ENCODE results near the gene ZMIZ1.

The ZMIZ1 gene

DNA sequence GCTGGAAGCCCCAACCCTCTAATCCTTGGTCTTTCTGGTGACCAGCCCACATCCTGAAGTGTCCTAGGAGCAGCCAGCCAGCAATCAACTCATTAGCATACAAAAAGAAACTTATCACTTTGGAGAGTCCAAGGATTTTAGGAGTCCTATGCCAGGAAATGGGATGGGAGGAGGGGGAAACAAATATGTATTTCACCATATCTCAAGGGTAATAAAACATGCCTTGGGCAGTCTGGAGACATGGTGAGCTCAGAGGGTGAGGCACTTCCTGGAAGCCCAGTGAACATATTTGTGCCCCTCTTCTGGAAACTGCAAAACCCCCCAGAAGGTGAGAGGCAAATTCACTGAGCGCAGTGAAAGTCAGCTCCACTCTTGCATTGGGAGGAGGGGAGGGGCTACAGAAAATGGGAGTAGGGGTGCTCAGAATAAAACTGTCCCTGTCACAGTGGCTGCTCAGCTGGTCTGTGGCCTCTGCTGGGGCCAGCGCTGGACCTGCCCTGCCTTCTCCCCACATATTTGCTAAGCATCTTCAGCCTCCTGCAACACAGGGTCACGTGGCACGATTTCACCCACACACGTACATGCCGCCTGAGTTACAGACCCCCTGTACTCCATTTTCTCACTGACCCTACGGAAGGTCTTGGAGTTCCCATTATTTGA lies 17.7 kb upstream of the ZMIZ1 start:
- DNase-seq (ENCODE audit: low read depth) = no peak

DNA sequence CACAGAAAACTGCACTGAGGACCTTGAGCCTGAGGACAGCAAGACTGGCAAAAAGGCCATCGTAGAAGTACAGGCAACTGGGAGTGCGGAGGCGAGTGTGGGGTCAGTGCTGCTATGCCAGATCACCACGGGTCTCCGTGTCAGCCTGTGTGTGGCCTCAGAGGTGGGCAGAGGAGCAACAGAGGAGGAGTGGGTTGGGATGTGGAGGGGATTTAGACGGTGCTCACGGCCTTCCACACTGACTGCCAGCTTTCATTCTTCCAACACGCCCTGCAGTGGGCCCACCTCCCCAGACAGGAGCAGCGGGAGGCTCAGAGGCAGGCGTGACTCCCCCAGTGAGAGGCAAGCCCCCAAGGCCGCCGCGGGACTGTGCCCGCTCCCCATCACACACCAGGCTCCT lies 17.0 kb upstream of the ZMIZ1 start:
- no peak for DNase-seq (ENCODE audit: low read depth)

DNA sequence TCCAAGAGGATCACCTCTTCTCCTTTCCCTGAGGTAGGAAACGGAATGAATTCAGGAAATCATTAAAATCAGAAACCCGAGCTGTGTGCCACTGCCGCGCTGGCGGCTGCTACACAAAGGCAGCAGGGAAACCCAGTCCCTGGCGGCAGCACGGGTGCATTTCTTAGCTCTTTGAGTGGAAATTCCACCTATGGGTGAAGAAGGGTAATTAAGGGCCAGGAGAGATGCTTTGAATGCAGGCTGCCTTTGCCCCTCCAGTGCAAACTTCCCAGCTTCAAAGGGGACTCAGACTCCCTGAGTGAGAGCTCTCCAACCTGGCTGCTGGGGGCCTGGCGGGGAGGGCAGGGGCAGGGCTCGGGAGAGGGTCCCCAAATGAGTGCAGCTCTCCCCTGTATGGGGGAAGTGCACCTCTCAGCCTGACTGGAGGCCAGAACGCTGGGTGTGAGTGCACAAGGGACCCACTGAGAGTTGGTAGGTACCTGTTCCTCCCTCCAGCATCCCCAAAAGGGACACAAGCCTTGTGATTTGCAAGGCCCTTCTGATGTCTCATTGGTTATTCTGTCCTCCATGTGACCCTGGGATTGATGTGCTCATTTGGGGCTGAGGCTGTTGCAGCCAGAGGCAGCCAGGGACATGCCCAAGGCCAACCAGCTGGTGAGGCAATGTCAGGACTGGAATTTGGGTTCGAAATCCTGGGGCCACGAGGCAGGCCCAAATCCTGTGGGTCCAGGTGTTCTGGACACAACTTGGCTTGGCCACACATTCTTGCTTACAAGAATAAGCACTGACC lies 16.3 kb upstream of the ZMIZ1 start:
- no peak for DNase-seq (ENCODE audit: low read depth)

- no peak for DNase-seq (ENCODE audit: low read depth)
Measured at GRCh38 chr10:79053081-79053434, 15.7 kb upstream of the ZMIZ1 start.

GRCh38 chr10:79053481-79054202 lies 15.1 kb upstream of the ZMIZ1 start:
- no peak for DNase-seq (ENCODE audit: low read depth)

DNA sequence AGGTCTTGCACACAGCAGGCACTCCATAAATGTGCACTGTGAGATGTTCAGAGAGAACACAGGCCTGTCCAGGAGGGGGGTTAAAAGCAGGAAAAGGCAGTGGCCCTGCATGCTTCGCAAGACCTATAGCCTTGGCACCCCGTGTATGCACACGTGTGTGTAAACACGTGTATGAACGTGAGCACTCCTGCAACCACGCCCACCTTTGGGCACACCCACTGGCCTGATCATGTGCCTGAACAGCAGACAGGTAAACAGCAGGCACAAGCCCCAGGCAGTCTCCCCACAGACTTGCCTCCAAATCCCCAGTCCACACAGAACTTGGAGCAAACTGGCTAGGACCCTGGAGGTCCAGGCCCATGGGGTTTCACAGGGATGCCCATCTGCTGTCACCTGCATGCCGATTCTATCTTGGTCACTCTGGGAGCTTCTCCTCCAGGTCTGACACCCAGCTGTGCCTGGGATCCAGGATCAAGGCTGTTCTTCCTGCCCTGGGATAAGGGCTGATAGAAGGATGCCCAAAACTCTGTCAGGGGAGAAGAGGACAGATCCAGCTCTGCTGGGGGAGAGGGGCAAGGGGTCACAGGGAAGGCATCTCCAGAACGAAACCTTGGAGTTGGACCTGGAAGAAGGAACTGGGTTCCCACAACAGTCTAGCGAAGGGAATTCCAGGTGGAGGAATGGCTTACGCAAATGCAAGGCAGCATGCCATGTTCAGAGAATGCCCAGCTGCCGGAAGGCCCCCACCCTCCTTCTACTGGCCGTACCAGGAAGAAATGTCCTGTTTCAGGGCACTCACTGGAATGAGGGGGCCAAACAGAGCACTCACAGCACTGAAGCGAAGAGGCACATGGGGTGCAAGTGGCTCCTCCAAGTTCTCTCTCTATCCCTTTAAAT lies 14.3 kb upstream of the ZMIZ1 start:
- DNase-seq (ENCODE audit: low read depth) = no peak

GRCh38 chr10:79055100-79055782 lies 13.5 kb upstream of the ZMIZ1 start:
- no peak for DNase-seq (ENCODE audit: low read depth)

GRCh38 chr10:79055892-79056291 lies 12.9 kb upstream of the ZMIZ1 start:
- DNase-seq (ENCODE audit: low read depth) = no peak

- no peak for DNase-seq (ENCODE audit: low read depth)
Measured at GRCh38 chr10:79056361-79056735, 12.4 kb upstream of the ZMIZ1 start.

DNA sequence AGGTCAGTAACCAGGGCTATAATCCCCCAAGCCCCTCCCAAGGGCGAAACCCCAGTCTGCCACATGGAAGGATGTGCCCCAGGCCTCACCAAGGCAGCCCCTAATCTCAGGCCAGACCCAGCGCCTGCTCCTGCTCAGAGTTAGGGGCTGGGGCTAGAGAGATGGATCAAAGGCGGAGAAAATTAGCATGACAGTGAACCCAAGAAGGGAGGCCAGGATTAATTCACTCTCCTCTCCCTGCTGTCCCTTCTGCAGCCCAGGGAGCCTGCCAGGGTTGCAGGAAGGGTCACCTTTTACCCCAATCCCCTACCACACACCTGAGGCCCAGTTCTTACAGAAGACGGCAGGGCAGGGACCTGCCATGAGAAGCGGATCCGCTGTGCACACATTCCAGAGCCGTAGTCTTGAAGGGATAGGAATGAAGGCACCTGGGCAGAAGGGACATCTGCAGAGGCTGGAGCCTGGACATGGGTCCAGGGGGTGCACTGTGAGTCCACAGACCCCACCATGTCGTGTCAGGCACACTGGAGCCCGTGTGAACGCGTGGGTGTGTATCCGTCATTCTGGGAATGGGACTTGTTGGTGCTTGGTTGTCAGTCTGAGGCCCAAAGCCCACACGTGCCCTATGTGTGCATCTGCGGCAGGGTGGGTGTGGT lies 11.9 kb upstream of the ZMIZ1 start:
- no peak for DNase-seq (ENCODE audit: low read depth)

- no peak for DNase-seq (ENCODE audit: low read depth)
Measured at GRCh38 chr10:79057481-79058275, 11.1 kb upstream of the ZMIZ1 start.

DNA sequence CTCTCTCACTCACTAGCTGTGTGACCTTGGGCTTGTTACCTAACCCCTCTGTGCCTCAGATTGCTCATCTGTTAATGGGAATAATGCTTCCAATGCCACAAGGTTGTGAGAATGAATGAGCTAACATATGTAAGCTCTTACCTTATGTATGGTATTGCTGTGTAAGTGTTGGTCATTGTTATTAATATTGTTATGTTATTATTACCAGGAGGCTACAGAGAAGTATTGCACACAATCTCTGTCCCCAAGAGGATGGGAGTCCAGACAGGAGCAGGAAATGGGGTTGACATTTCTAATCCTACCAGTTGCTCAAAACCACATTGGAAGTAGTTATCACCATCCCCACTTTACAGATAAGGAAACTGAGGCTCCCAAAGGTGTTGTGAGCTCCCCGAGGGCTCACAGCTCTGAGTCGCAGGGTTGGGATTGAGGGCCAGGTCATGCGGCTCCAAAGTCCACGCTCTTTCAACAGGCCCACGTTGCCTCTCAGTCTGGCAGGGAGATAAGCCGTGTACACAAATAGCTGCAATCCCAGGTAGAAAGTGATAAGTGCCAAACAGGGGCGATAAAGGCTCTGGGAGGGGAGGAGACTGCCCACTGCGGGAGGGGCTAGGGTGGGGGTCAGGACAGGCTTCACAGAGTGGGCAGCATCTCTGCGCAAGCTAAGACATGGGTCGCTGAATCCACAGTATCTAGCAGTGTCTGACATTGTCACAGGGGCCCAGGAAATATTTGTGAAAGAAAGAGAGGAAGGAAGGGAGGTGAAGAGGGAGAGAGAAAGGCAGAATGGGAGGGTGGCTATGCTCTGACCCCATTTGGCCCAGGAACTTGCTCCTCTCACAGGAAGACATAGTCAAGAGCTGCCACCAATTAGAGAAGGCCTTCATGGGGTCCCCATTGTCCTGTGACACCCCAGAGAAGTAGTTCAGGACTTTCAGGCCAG lies 9.6 kb upstream of the ZMIZ1 start:
- no peak for DNase-seq (ENCODE audit: low read depth)

- DNase-seq (ENCODE audit: low read depth) = no peak
Measured at GRCh38 chr10:79059859-79060379, 8.8 kb upstream of the ZMIZ1 start.

DNA sequence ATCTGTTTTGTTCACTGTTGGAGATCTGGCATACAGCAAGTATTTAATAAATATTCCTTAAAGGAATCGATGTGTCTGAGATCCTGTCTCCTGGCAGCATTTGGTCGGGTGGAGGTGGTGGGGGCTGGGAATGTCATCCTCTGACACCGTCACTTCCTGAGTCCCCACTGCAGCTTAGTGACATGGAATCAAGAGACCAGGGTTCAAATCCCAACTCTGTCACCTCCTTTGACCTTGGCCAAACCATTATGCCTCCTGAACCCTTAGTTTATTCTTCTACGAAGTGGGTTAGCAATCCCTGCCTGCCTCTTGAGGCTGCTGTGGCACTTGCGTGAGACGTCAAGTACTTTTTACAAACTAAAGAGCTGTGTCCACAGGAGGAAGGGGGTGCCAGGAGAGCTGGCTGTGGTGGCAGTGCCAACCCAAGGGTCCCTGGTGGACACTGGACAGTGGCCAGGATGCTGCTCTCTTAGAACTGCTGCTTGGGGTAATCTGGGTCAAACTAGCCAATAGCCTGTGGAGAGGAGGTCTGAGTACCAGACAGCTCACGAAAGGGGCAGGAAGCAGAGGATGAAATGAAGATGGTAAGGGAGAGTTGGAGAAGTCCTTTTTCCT lies 8.0 kb upstream of the ZMIZ1 start:
- no peak for DNase-seq (ENCODE audit: low read depth)

DNA sequence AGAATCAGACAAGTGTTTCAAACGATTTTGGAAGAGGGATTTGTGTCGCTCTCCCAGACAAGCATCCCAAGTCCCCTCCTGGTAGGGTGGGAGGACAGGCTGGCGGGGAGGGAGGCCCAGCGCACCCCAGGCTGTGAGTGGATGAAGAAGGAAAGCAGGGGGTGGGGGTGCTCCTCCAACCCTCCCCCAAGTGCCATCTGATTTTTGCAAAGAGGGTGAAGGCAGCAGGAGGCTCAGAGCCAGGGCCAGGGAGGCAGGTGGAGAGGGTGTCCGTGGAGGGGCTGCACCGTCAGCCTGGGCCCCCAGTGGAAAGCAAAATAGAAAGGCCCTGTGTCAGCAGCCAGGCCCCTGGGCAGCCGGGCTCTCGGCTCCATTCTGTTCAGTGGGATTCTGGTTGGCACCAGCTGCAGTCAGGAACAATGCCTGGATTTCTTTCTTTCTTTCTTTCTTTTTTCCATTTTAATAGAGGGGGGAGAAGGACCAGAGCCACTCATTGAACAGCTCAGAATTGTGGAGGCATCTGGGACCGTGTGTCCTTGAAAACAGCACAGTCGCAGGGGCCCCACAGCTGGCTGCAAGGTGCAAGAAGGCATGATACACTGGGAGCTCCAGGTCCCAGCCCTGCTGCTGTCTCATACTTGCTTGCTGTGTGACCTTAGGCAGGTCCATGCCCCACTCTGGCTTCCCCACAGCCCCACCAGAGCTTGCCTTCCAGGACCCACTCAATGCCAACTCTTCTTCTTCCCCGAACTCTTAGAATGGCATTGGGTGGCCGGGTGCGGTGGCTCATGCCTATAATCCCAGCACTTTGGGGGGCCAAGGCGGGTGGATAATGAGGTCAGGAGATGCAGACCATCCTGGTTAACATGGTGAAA lies 7.1 kb upstream of the ZMIZ1 start:
- no peak for DNase-seq (ENCODE audit: low read depth)

GRCh38 chr10:79063071-79063491 lies 5.7 kb upstream of the ZMIZ1 start:
- DNase-seq (ENCODE audit: low read depth) = no peak
